GM11168 (cell line): ENCODE data around the gene TNFAIP3.
"Not testable (repeated sequence)": the region's sequence is repeated elsewhere in the genome, so short reads cannot be mapped to it uniquely, and the experiment has no call there.

Experiments
- in situ Hi-C: fragments of 300-500 bp; cut with MboI; formaldehyde crosslinking; loops from one replicate; pipeline ENCODE4 v1.12.0; 2022; ENCODE audit warnings: low sequenced_read_pairs; ENCODE audit not compliant: unreplicated experiment

TNFAIP3 gene

GRCh38 chr6:137893726-137894125 is 26.7 kb downstream of the TNFAIP3 start:
- in situ Hi-C loops, result no loop called here

DNA sequence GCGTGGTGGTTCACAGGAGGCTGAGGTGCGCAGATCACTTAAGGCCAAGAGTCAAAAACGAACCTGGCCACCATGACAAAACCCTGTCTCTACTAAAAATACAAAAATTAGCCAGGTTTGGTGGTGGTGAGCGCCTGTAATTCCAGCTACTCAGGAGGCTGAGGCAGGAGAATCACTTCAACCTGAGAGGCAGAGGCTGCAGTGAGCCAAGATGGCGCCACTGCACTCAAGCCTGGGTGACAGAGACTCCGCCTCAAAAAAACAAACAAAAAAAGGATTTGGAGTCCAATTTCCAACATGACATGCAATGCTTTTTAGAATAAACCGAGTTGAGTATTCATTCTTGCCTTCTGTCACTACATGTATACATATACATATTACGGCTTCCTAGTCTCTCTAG is 27.3 kb downstream of the TNFAIP3 start:
- in situ Hi-C loops, result not testable (repeated sequence)

DNA sequence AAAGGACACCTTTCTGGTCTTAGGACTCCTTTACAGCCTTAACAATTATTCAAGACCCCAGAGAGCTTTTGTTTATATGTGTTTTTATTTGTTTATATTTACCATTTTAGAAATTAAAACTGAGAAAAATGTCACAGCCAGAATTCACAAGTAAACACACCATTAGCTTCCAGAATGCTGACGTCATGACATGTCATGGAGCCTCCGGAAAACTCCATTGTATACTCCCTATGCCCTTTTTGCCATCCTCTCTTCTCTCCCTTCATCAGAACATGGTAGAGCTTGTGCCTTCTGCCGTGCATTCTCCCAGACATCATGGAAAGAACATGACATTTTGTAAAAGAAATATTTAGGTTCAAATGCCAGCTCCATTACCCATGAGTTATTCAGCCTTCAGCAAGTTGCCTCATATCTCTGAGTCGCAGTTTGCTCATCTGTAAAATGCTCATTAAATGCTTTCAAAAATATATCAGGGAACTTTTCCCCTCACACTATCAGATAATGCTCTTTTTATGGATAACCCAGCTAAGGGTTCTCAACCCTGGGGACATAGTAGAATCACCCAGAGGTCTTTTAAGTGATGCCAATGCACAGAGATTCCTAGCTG is 27.8 kb downstream of the TNFAIP3 start:
- in situ Hi-C loops, result no loop called here

DNA sequence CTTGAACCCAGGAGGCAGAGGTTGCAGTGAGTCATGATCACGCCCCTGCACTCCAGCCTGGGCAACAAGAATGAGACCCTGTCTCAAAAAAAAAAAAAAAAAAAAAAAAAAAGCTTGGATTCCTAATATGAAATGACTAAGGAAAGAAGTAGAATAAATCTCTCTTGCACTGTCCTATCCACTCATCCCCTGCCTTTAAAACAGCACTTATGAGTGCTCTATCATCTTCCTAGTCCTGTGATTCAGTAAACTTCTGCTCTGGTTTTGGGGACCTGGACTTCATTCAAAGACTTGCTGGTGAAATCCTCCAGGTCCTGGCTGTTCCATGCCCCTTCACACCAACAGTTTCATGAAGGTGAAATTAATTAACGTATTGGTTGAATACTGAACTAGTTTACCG is 29.6 kb downstream of the TNFAIP3 start:
- in situ Hi-C loops, result no loop called here

DNA sequence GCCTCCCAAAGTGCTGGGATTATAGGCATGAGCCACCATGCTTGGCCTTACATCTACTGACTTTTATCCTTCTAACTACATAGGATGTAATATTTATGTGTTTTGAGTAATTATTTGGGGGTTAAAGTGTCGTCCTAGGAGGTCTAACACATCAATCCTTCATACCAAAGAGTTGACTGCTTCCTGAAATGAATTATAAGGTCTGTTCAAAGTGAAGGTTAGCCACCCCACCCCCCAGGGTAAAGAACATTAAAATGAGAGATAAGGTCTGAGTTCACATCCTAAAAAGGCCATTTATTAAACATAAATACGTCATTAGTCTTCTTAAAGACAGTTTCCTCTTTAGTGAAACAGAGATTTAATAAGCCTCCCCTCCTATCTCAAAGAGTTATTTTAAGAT is 33.8 kb downstream of the TNFAIP3 start:
- in situ Hi-C loops, result no loop called here

GRCh38 chr6:137901454-137901853 is 34.4 kb downstream of the TNFAIP3 start:
- in situ Hi-C loops, result no loop called here

- in situ Hi-C loops, result no loop called here
These were observed 35.6 kb downstream of the TNFAIP3 start for GRCh38 chr6:137902699-137903098.

DNA sequence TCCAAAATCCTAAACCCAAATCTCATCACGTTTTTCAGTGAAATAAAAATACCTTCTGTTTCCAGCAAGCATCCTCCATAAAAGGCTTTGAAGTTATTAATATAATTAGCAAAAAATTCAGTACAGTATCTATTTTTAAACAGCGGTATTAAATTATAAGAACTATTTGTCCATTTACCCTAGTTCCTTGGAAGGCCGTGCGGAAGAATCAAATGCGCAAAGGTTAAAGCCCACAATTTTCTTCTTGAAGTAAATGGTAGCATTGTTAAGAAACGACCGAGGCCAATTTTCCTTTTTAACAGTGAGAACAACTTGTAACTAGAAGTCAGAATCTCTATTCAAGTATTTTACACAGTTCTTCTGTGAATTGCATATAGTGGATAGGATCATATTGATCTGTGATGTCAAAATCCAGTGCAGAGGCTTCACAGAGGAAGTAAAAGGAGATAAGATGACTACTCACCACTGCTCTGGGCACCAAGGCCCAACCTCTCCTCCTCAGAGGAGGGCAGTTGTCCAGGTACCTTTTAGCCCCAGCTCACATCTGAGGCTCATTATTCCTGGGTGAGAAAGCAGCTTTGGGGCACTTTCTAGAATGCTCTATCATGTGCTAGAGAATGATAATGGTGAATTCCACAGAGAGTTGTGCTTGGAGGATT is 36.3 kb downstream of the TNFAIP3 start:
- in situ Hi-C loops, result no loop called here

- in situ Hi-C loops, result no loop called here
These were observed 37.1 kb downstream of the TNFAIP3 start for GRCh38 chr6:137903933-137904821.

DNA sequence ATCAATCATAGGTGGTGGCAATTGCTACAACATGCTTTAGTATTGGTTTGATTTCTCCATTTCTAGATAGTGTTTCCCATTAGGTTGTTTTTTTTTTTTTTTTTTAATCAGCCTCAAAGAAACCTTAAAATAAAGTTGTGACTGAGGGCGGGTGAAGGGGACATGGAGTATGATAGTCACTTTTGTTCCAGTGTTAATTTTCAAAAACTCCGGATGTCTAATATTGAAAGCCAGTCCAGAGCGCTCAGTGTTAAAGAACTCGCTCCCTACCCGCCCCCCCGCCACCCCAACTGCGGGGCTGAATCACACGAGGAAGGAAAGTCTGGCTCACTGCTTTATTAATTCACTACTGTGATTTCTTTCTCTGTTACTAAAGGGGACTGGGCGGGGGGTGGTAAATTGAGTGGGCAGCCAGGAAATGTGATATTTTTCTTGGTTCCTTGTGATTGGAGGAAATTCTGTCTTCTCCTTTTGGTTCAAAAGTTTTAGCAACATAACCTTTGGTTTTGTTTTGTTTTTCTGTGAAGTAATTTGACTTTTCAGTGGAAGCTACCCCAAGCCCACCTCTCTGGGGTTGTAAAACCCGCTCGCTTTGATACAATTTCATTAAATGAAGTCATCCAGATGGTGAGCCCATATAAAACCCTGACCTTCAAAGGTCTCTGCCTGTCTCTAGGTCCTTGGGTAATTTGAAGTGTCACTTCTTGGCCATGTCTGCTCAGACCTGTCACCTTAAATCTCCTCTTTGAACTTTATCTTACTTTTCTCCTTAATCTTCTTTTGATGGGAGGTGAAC is 38.0 kb downstream of the TNFAIP3 start:
- in situ Hi-C loops, result no loop called here

DNA sequence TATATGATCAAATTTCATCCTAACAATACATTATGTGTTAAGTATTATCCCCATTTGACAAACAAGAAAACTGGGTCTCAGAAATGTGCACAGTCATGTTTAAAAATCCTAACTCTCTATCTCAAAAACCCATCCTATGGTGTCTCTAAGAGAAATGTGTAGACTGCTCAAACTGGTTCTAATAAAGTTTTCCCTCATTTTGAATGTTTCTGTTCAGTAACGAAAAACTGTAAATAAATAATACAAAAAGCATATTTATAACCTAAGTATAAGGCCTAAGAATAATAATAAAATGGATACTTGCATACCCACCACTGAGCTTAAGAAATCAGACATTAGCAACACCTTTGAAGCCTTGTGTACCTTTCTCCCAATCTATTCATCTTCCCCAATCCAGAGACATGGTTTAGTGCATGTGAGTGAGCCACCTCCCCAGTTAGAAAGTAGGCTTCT is 39.0 kb downstream of the TNFAIP3 start:
- in situ Hi-C loops, result no loop called here

- in situ Hi-C loops, result no loop called here
These were observed 40.1 kb downstream of the TNFAIP3 start for GRCh38 chr6:137907170-137907569.

- in situ Hi-C loops, result no loop called here
These were observed 42.5 kb downstream of the TNFAIP3 start for GRCh38 chr6:137909533-137909932.

GRCh38 chr6:137910424-137910834 is 43.4 kb downstream of the TNFAIP3 start:
- in situ Hi-C loops, result no loop called here

- in situ Hi-C loops, result no loop called here
These were observed 43.9 kb downstream of the TNFAIP3 start for GRCh38 chr6:137910843-137911456.

DNA sequence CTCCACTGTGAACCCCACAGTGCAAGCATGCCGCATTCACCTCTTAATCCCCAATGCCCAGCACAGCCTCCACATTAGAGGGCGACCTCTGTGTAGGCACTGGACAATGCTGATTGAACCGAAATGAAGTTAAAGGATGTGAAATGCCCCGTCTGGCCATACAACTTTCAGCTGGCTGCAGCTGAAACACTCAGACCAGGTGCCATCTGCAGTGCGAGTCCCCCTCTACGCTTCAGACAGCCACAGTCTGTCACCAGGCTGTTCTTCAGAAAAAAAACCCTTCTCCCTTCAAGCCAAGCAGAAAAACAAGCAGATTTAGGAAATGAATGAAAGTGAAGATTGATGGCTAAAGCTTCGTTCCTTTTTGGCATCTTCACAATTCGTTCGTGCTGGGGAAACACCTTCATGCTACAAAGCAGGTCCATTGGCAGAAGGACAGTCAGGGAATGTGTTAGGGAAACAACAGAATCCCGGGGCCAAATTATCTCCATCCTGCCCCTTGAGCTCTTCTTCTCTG is 44.7 kb downstream of the TNFAIP3 start:
- in situ Hi-C loops, result no loop called here

DNA sequence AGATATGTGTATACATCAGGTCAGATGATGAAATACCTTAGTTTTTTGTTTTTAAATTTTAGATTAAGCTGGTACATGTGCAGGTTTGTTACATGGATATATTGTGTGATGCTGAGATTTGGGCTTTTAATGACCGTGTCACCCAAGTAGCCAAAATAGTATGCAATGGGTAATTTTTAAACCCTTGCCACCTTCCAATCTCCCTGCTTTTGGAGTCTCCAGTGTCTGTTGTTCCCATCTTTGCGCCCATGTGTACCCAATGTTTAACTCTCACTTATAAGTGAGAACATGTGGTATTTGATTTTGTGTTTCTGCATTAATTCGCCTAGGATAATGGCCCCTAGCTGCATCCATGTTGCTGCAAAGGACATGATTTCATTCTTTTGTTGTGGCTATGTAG is 45.8 kb downstream of the TNFAIP3 start:
- in situ Hi-C loops, result no loop called here

- in situ Hi-C loops, result no loop called here
These were observed 46.4 kb downstream of the TNFAIP3 start for GRCh38 chr6:137913434-137913833.

DNA sequence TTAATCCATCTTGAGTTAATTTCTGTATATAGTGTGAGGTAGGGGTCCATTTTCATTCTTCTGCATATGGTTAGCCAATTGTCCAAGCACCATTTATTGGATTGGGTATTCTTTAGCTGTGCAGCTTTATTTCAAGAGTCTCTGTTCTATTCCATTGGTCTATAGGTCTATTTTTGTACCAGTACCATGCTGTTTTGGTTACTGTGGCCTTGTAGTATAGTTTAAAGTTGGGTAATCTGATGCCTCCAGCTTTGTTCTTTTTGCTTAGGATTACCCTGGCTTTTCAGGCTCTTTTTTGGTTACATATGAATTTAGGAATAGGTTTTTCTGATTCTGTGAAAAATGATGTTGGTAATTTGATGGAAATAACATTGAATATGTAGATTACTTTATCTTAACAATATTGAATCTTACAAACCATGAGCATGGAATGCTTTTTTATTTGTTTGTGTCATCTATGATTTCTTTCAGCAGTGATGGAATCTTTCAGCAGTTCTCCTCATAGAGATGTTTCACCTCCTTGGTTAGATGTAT is 47.0 kb downstream of the TNFAIP3 start:
- in situ Hi-C loops, result no loop called here
